Measurements from ENCODE around the gene XPNPEP2.

The XPNPEP2 gene

DNA sequence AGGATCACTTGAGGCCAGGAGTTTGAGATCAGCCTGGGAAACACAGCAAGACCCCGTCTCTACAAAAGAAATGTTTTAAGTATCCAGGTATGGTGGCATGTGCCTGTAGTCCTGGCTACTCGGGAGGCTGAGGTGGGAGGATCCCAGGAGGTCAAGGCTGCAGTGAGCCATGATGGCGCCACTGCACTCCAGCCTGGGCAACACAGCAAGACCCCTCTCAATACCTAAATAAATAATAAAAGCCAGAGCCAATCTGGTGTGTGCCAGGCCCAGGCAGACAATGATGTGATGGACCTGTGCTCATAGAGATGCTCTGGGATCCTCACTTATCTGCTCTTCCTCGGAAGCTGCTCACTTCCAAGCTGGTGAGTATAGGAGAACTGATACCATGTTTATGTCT, 22.8 kb downstream of the XPNPEP2 start:
- TF ChIP-seq FOXM1 (IDR thresholded peaks at IDR 0.05; ENCODE audit: borderline replicate concordance, low read depth) (no peak), TAF1 (IDR thresholded peaks at IDR 0.05; ENCODE audit: low read depth) (no peak), EGR1 (IDR thresholded peaks at IDR 0.05) (no peak), RAD21 (IDR thresholded peaks at IDR 0.05; ENCODE audit: low read depth) (no peak), EP300 (IDR thresholded peaks at IDR 0.05; ENCODE audit: borderline replicate concordance) (no peak), TEAD4 (IDR thresholded peaks at IDR 0.05) (no peak), YY1 (IDR thresholded peaks at IDR 0.05; ENCODE audit: low read depth) (no peak), TCF12 (IDR thresholded peaks at IDR 0.05; ENCODE audit: low read depth) (no peak), CREB1 (IDR thresholded peaks at IDR 0.05; ENCODE audit: low read depth) (no peak), NFIC (IDR thresholded peaks at IDR 0.05) (no peak), CEBPB (IDR thresholded peaks at IDR 0.05) (no peak), ZBTB7A (IDR thresholded peaks at IDR 0.05; ENCODE audit: low read depth) (no peak)
- TF ChIP-seq, protein P1, sequence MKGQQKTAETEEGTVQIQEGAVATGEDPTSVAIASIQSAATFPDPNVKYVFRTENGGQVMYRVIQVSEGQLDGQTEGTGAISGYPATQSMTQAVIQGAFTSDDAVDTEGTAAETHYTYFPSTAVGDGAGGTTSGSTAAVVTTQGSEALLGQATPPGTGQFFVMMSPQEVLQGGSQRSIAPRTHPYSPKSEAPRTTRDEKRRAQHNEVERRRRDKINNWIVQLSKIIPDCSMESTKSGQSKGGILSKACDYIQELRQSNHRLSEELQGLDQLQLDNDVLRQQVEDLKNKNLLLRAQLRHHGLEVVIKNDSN (IDR thresholded peaks at IDR 0.05), result no peak
- TF ChIP-seq, protein P2, sequence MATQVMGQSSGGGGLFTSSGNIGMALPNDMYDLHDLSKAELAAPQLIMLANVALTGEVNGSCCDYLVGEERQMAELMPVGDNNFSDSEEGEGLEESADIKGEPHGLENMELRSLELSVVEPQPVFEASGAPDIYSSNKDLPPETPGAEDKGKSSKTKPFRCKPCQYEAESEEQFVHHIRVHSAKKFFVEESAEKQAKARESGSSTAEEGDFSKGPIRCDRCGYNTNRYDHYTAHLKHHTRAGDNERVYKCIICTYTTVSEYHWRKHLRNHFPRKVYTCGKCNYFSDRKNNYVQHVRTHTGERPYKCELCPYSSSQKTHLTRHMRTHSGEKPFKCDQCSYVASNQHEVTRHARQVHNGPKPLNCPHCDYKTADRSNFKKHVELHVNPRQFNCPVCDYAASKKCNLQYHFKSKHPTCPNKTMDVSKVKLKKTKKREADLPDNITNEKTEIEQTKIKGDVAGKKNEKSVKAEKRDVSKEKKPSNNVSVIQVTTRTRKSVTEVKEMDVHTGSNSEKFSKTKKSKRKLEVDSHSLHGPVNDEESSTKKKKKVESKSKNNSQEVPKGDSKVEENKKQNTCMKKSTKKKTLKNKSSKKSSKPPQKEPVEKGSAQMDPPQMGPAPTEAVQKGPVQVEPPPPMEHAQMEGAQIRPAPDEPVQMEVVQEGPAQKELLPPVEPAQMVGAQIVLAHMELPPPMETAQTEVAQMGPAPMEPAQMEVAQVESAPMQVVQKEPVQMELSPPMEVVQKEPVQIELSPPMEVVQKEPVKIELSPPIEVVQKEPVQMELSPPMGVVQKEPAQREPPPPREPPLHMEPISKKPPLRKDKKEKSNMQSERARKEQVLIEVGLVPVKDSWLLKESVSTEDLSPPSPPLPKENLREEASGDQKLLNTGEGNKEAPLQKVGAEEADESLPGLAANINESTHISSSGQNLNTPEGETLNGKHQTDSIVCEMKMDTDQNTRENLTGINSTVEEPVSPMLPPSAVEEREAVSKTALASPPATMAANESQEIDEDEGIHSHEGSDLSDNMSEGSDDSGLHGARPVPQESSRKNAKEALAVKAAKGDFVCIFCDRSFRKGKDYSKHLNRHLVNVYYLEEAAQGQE (IDR thresholded peaks at IDR 0.05; ENCODE audit: low read depth), result no peak
- TF ChIP-seq, protein P3, sequence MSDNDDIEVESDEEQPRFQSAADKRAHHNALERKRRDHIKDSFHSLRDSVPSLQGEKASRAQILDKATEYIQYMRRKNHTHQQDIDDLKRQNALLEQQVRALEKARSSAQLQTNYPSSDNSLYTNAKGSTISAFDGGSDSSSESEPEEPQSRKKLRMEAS (IDR thresholded peaks at IDR 0.05), result no peak

DNA sequence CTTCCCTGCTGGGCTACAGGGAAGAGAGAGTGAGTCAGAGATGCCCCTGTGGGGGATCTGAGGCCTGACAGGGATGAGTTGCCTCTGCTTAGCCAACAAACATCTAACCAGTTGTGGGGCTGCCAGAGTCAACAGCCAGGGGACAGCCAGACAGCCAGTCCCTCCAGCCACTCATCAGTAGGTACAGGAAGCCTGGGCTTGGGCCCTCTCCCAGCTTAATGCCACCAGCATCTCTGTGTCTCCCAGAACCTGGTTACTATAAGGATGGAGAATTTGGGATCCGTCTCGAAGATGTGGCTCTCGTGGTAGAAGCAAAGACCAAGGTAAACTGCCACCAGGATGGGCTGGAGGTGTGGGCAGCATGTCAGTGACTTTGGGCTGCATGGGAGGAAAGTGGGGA, 23.7 kb downstream of the XPNPEP2 start:
- TF ChIP-seq, protein P3 (IDR thresholded peaks at IDR 0.05), result no peak
- no peak for TF ChIP-seq RAD21 (IDR thresholded peaks at IDR 0.05; ENCODE audit: low read depth)

DNA sequence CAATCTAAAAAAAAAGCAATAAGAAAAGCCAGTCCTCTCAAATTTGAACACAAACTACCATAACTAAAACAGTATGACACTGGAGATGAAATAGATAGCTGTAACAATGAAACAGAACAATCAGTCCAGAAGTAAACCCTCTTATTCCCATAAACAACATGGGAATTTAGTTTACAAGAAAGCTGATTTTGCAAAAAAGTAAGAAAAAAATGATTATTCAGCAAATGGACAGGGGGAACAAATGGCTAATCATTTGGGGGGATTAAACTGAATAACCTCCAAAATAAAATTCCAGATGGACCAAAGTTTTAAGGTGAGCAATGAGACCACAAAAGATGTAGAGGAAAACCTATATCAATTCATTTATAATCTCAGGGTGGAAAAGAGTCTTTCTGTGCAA, 24.9 kb downstream of the XPNPEP2 start:
- no peak for TF ChIP-seq TAF1 (IDR thresholded peaks at IDR 0.05; ENCODE audit: low read depth)
- TF ChIP-seq ZBTB7A (IDR thresholded peaks at IDR 0.05; ENCODE audit: low read depth), result no peak
- TF ChIP-seq EGR1 (IDR thresholded peaks at IDR 0.05), result no peak
- TF ChIP-seq, protein P3 (IDR thresholded peaks at IDR 0.05), result no peak
- TF ChIP-seq, protein P2 (IDR thresholded peaks at IDR 0.05; ENCODE audit: low read depth), result no peak

DNA sequence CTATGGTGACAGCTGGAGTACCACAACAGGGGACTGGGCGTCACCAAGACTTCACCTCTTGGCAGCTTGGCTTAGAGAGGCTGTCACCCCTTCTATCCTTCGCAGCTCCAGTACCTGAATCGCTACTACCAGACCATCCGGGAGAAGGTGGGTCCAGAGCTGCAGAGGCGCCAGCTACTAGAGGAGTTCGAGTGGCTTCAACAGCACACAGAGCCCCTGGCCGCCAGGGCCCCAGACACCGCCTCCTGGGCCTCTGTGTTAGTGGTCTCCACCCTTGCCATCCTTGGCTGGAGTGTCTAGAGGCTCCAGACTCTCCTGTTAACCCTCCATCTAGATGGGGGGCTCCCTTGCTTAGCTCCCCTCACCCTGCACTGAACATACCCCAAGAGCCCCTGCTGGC, 29.4 kb downstream of the XPNPEP2 start:
- TF ChIP-seq TCF12 (IDR thresholded peaks at IDR 0.05; ENCODE audit: low read depth) (no peak), FOXM1 (IDR thresholded peaks at IDR 0.05; ENCODE audit: borderline replicate concordance, low read depth) (no peak), NFIC (IDR thresholded peaks at IDR 0.05) (no peak), YY1 (IDR thresholded peaks at IDR 0.05; ENCODE audit: low read depth) (no peak), ZBTB7A (IDR thresholded peaks at IDR 0.05; ENCODE audit: low read depth) (no peak), TAF1 (IDR thresholded peaks at IDR 0.05; ENCODE audit: low read depth) (no peak), EP300 (IDR thresholded peaks at IDR 0.05; ENCODE audit: borderline replicate concordance) (no peak)
- TF ChIP-seq, protein P1 (IDR thresholded peaks at IDR 0.05), result no peak
- TF ChIP-seq, protein P2 (IDR thresholded peaks at IDR 0.05; ENCODE audit: low read depth), result no peak
